NCI-H2227 (cell line): ENCODE results near the gene DNAJC11.
"Not testable (repeated sequence)": the region's sequence is repeated elsewhere in the genome, so short reads cannot be mapped to it uniquely, and the experiment has no call there.

ENCODE experiments used
- DNase-seq: peaks from one replicate; lab custom pipeline; 2025; ENCODE audit not compliant: unreplicated experiment; lab: John Stamatoyannopoulos, UW

DNAJC11 gene

DNA sequence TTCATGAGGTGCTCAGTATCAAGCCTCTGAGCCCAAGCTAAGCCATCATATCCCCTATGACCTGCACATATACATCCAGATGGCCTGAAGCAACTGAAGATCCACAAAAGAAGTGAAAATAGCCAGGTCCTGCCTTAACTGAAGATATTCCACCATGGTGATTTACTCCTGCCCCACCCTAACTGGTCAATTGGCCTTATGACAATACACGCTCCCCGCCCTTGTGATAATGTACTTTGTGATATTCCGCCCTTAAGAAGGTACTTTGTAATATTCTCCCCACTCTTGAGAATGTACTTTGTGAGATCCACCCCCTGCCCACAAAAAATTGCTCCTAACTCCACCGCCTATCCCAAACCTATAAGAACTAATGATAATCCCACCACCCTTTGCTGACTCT is 1.7 kb downstream of the DNAJC11 start:
- not testable (repeated sequence) for DNase-seq

DNA sequence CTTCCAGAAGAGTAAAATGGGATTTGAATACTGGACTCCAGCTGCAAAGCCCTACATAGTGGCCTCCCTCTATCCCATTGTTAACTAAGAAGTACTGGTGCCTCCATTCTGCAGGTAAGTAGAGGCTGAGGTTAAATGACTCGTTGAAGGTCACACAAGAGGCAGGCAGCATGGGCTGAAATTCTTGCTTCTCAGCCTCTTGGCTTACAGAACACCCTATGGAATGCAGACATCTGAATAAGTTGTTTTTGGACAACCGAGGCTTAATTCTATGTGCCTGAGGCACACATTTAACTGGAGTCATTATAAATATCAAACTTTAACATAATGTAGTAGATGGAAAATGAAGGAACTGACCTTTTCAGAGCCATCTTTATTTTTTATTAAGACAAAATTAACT is 5.7 kb downstream of the DNAJC11 start:
- no peak for DNase-seq

- DNase-seq = no peak
Observed at GRCh38 chr1:6694121-6694713, 7.4 kb downstream of the DNAJC11 start.

DNA sequence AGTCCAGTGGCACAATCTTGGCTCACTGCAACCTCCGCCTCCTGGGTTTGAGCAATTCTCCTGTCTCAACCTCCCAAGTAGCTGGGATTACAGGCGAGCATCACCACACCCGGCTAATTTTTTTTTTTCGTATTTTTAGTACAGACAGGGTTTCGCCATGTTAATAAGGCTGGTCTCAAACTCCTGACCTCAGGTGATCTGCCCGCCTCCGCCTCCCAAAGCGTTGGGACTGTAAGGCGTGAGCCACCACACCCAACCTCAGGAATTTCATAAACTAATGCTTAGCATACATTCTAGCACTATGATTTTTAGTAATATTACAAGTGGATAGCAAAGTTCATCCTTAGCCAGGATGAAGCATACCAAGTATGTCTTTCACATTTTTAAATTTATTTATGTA is 8.7 kb downstream of the DNAJC11 start:
- no peak for DNase-seq

DNA sequence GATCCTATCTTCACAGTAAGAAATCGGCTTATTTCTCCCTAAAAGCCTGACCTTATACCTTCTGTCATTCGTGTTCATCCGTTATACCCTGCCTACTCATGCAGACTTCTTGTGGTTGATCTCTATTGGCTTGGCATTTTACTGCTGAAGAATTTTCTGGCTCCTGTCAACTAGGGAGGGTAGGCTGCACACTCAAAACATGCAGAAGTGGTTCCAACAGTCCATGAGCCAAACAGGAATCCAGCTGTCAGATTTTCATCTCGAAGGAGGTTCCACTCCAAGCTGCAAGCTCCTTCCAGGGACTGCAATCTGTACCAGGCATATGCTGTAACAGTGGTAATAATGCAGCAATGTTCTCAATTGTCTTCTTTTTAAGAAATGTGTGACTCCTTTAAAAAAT is 10.1 kb downstream of the DNAJC11 start:
- DNase-seq = no peak

DNA sequence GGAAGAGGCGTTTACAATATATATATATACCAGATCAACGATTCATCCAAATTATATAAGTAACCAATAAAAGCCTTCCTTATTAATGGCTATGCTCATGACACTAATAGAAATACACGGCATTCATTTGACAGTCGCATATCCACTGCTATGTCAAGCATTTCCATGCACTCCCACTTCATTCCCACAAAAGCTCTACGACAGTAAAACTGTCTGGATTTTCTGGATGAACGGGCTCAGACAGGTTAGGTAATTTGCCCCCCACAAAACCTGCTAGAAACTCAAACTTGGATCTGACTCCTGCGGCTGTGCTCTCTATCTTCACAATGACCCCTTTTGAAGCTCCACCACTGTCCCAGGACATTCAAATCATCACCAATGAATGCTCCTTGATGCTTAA is 11.4 kb downstream of the DNAJC11 start:
- no peak for DNase-seq

GRCh38 chr1:6688757-6689156 is 12.9 kb downstream of the DNAJC11 start:
- DNase-seq = no peak

- no peak for DNase-seq
Observed at GRCh38 chr1:6688001-6688400, 13.6 kb downstream of the DNAJC11 start.

GRCh38 chr1:6686294-6686693 is 15.3 kb downstream of the DNAJC11 start:
- no peak for DNase-seq

DNA sequence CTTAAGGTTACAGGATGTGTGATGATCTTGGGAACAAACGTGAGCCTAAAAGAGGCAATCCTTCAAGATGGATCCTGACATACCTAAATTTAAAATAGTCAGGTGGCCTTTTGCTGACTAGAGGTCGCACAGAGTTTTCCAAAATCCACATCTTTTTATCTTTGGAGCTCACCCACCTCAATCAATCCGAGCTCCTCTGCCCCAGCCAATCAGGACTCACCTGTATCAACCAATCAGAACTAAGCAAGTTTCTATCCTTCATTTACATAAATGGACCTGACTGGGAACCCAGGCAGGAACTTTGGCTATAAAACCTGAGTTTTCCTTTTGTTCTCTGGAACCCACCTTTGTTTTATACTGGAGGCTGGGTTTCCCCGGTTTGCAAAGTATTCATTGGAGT is 16.2 kb downstream of the DNAJC11 start:
- no peak for DNase-seq

GRCh38 chr1:6683434-6683833 is 18.2 kb downstream of the DNAJC11 start:
- no peak for DNase-seq

- no peak for DNase-seq
Observed at GRCh38 chr1:6675941-6676340, 25.7 kb downstream of the DNAJC11 start.

DNA sequence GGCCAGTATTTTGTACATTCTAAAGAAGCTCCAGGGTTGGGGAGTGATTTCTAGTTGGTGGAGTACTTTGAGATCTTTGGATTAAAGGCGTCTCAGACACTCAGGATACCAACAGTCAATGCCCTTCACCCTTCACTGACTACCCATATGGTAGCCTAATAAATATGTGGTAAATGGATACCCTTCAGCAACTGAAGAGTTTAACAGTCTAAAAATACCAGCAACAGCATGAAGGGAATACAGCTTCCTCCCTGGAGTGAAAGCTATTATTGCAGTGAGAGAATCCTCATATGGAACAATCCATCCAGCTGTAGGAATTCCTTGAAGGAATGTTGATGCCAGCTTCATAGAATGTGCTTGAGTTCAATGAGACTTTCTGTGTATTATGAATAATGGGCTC is 26.8 kb downstream of the DNAJC11 start:
- no peak for DNase-seq

- DNase-seq = no peak
Observed at GRCh38 chr1:6673816-6674398, 27.7 kb downstream of the DNAJC11 start.

- no peak for DNase-seq
Observed at GRCh38 chr1:6672558-6672957, 29.1 kb downstream of the DNAJC11 start.

GRCh38 chr1:6668503-6668902 is 33.1 kb downstream of the DNAJC11 start:
- no peak for DNase-seq

DNA sequence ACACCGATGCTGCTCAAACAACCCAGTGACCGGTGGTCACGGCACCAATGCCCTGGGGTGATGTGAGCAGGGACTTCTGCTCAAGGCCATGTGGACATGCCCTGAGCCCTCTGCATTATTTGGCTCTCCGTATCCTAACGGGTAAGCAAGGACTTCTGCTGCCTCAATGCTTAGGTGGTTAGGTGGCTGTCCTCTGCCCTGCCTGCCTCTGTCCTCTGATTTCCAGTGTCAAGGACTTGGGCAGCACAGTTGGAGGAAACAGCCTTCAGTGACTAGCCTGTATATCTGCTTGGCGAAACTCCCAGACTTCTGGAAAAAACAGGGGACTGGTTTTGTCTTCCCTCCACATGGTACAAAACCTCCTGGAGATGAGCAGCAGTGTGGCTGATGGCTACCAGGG is 34.5 kb downstream of the DNAJC11 start:
- no peak for DNase-seq

- no peak for DNase-seq
Observed at GRCh38 chr1:6666696-6667095, 34.9 kb downstream of the DNAJC11 start.

DNA sequence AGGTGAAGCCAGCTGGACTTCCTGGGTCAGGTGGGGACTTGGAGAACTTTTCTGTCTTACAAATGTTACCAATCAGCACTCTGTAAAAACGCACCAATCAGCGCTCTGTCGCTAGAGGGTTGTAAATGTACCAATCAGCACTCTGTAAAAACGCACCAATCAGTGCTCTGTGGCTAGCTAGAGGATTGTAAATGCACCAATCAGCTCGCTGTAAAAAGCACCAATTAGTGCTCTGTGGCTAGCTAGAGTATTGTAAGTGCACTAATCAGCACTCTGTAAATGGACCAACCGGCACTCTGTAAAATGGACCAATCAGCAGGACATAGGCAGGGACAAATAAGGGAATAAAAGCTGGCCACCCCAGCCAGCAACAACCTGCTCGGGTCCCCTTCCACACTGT is 39.1 kb downstream of the DNAJC11 start:
- not testable (repeated sequence) for DNase-seq

DNA sequence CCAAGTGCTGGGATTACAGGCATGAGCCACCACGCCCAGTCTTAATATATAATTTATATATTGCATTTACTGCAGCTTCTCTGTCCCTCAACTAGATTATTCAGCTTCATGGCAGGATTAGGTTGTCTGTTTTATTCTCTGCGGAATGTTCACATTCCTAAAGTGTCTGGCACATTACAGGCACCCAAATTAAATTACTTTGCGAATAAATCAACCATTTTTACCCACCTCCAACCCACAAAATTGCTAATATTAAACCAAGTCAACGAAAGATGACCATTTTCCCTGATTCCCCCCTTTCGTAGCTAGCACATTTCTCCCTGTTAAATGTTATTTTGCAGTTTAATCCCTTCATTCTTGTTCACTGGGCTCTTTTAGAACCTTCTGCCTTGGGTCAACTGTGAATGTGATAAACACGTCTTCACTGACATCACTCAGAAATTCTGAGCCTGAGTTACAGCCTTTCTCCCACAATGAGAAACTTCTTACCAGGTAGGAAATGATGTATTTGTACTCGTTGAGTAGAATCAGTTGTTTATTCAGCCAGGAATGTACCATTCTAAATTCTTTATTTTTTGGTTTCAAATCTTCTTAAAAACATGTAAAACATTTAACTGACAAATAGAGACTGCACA is 41.1 kb downstream of the DNAJC11 start:
- no peak for DNase-seq

DNA sequence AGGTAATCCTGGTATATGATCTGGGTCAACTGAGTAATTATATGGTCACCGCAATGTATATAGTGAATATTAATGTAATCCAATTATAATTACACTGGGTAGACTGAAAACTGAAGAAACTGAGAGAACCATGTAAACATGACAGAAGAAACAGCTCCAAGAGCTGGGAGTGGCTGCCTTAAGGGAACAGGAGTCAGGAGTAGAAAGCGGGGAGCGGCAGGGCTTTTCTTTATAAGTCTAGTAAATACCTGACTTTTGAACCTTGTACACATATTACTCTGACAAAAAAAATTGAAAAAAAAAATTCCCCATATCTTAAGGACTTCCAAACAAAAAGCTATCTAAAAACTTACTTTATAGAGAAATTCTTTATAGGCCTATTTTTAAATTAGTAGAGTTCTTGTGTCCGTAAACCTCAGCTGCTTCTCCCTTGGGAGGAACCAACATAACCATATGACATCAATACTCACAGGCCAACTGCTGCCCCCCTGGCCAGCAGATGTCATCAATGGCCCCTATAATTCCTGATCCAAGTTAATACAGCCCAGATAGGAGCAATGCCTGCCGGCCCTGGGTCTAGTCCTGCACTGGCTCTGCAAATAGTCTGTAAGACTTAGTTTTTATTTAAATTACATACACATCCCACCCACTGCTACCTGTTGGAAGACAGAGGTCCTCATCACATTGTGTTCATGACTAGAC is 43.1 kb downstream of the DNAJC11 start:
- DNase-seq = no peak

- no peak for DNase-seq
Observed at GRCh38 chr1:6657138-6657537, 44.5 kb downstream of the DNAJC11 start.
